Measurements from ENCODE around the gene CHST15. TPM values are rescaled to one million over a fixed set of nuclear protein-coding genes. Genes with fewer than 3 reads are reported as not detected.

Gene CHST15, protein sequence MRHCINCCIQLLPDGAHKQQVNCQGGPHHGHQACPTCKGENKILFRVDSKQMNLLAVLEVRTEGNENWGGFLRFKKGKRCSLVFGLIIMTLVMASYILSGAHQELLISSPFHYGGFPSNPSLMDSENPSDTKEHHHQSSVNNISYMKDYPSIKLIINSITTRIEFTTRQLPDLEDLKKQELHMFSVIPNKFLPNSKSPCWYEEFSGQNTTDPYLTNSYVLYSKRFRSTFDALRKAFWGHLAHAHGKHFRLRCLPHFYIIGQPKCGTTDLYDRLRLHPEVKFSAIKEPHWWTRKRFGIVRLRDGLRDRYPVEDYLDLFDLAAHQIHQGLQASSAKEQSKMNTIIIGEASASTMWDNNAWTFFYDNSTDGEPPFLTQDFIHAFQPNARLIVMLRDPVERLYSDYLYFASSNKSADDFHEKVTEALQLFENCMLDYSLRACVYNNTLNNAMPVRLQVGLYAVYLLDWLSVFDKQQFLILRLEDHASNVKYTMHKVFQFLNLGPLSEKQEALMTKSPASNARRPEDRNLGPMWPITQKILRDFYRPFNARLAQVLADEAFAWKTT
- total RNA-seq (12.4 TPM), polyA plus RNA-seq (7.7 TPM)
- long read RNA-seq, donor 1, result 0 reads
- long read RNA-seq, donor 2, result 0 reads
- long read RNA-seq, donor 3, result 0 reads
- long read RNA-seq, donor 4, full-length matches to known transcripts, result 2 of 2 reads
- long read RNA-seq, donor 4, partial matches to known transcripts, result 0 of 2 reads
- long read RNA-seq, donor 4, other reads (novel, unspliced or antisense), result 0 of 2 reads
- long read RNA-seq, donor 5, full-length matches to known transcripts, result 5 of 5 reads
- long read RNA-seq, donor 5, partial matches to known transcripts, result 0 of 5 reads
- long read RNA-seq, donor 5, other reads (novel, unspliced or antisense), result 0 of 5 reads
- long read RNA-seq, donor 6, full-length matches to known transcripts, result 4 of 4 reads
- long read RNA-seq, donor 6, partial matches to known transcripts, result 0 of 4 reads
- long read RNA-seq, donor 6, other reads (novel, unspliced or antisense), result 0 of 4 reads
- long read RNA-seq, donor 7, full-length matches to known transcripts, result 3 of 3 reads
- long read RNA-seq, donor 7, partial matches to known transcripts, result 0 of 3 reads
- long read RNA-seq, donor 7, other reads (novel, unspliced or antisense), result 0 of 3 reads
- long read RNA-seq, donor 8, full-length matches to known transcripts, result 2 of 2 reads
- long read RNA-seq, donor 8, partial matches to known transcripts, result 0 of 2 reads
- long read RNA-seq, donor 8, other reads (novel, unspliced or antisense), result 0 of 2 reads
- long read RNA-seq, donor 9, full-length matches to known transcripts, result 4 of 4 reads
- long read RNA-seq, donor 9, partial matches to known transcripts, result 0 of 4 reads
- long read RNA-seq, donor 9, other reads (novel, unspliced or antisense), result 0 of 4 reads
- long read RNA-seq, donor 10, partial matches to known transcripts, result 0 of 2 reads
- long read RNA-seq, donor 10, other reads (novel, unspliced or antisense), result 0 of 2 reads

DNA sequence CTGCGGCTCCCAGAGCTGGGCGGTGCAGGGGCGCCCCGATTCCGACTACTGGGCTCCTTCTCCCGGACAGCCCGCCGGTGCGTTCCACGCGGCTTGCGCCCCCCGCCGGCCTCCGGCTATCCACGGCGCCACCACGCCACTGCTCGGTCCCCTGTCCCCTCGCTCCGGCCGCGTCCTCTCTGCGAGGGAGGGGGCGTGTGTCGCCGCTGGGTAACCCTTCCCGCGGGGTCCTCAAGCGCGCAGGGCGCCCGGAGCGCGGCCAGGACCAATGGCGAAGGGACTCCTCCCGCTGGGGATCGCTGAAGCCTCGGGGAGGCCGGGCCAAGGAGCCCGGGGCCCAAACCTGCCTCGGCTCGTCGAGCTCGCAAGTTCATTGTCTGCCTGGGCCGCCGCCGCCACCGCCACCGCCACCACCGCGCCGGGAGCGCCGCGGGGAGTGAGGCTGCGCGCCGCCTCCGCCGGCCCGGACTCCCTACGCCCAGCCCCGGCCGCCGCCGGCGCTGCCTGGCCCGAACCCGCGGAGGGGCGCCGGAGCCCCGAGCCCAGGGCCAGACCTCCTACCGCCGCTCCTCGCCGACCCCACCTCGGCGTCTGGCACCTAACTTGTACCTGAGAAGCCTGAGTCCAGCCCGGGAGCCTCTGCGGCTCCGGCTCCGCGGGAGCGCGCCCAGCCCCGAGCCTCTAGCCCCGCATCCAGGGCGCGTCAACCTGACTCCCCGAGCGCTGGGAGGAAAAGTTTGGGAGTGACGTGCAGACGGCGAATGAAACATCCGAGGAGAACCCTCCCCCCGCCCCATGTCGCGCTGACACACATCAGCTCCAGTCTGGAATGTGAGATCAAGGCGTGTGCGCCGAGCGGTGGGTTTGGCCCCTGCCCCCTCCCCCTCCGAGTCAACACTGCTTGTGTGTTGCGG, at the start of gene CHST15:
Gene CHST15 (minus strand): TSS at position 739 of the 914 bp plus-strand sequence. CDS start 47,386 bp downstream, outside the sequence.
- Histone ChIP-seq H3K4me1 (ENCODE audit: control insufficient read depth in 2 of 2, insufficient read depth in 2 of 2, low read length in 2 of 2) (peaks cover 2 to 10% of the 10 kb centered on the region in 2 donors), H3K27ac (ENCODE audit: low read depth in 1 of 2, low read length in 1 of 2) (peak within 1 kb of the TSS; percentile 51 to 88), H3K36me3 (ENCODE audit: control insufficient read depth in 2 of 2, insufficient read depth in 2 of 2, low read length in 1 of 2) (no peaks in the 10 kb centered on the region), H3K4me3 (ENCODE audit: low read length in 2 of 2) (peak within 1 kb of the TSS; percentile 42 to 48), H3K9me3 (ENCODE audit: control insufficient read depth in 2 of 2, insufficient read depth in 1 of 2, low read length in 1 of 2) (peaks cover 0 to 8% of the 10 kb centered on the region in 2 donors), H3K27me3 (ENCODE audit: control insufficient read depth in 2 of 2, insufficient read depth in 1 of 2, low read length in 1 of 2) (peaks cover 69 to 99% of the 10 kb centered on the region in 2 donors)
- peak in 2 of 9 donors; percentile 11 to 23 for DNase-seq (ENCODE audit: low read depth in 6 of 9, low spot score in 9 of 9)
- WGBS, result 1% methylated on average over 106 of the region's 106 CpGs

DNA sequence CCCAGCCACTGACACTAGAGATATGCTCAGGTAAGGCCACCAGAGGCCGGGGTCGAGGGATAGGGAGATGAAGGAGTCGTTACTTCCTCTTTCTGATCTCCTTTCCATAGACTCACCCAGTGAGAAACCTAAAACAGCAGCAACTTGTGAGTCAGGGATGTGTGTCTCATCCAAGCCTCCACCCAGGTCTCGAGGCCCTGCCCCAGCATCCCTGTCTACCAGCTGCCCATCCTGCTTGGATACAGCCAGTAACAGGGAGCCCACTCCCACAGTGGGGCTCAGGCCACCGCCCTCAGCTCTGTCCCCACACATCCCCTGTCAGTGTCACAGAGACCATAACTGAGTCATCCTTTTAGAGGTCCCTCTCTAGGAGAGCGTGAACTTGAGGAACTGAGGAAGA, 49.6 kb upstream of the CHST15 start:
- H3K9me3 ChIP-seq (ENCODE audit: control insufficient read depth in 2 of 2, insufficient read depth in 1 of 2, low read length in 1 of 2), result no peaks in the 10 kb centered on the region
- H3K4me3 ChIP-seq (ENCODE audit: low read length in 2 of 2), result no peak overlapping the region
- H3K36me3 ChIP-seq (ENCODE audit: control insufficient read depth in 2 of 2, insufficient read depth in 2 of 2, low read length in 1 of 2), result no peaks in the 10 kb centered on the region
- DNase-seq (ENCODE audit: low read depth in 6 of 9, low spot score in 9 of 9), result no peak
- WGBS, result 65% methylated on average over 6 of the region's 6 CpGs
- peaks cover 0 to 8% of the 10 kb centered on the region in 2 donors for H3K4me1 ChIP-seq (ENCODE audit: control insufficient read depth in 2 of 2, insufficient read depth in 2 of 2, low read length in 2 of 2)
- no peak overlapping the region for H3K27ac ChIP-seq (ENCODE audit: low read depth in 1 of 2, low read length in 1 of 2)
- H3K27me3 ChIP-seq (ENCODE audit: control insufficient read depth in 2 of 2, insufficient read depth in 1 of 2, low read length in 1 of 2), result peaks cover 0 to 3% of the 10 kb centered on the region in 2 donors

DNA sequence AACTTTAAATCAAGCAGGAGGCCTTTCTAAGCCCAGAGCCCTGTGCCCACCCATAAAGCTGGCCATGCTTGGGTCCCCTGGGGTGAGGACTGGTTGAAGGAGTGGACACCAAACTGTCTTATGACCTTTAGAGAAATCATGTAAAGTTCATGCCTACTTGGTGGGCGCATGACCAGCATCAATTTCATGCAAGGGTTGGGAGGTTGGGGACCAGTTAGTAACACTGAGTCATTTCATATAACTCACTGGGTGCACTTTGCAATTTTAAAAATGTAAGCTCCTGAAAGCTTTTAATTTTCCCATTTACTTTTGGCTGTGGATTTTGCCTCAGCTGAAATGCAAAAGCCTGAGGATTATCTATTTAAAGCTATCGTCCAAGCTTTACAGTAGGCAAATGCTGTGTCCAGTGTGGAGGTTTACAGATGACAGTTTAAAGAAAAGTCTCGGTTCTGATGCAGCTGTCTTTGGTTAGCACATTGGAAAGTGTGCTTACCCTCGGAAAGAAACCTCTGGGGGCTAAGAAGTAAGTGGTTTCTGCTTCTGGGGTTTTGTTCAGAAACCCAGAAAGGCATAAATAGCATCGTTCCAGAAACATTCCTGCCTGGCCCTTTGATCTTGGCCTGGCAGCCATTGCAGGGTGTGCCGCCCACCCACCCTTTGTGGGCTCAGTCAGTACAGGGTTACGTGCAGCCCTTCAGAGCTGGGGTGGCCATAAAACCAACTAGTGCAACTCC, 48.8 kb upstream of the CHST15 start:
- H3K4me3 ChIP-seq (ENCODE audit: low read length in 2 of 2), result no peak overlapping the region
- H3K27ac ChIP-seq (ENCODE audit: low read depth in 1 of 2, low read length in 1 of 2), result no peak overlapping the region
- no peak for DNase-seq (ENCODE audit: low read depth in 6 of 9, low spot score in 9 of 9)
- peaks cover 0 to 8% of the 10 kb centered on the region in 2 donors for H3K4me1 ChIP-seq (ENCODE audit: control insufficient read depth in 2 of 2, insufficient read depth in 2 of 2, low read length in 2 of 2)
- H3K9me3 ChIP-seq (ENCODE audit: control insufficient read depth in 2 of 2, insufficient read depth in 1 of 2, low read length in 1 of 2), result no peaks in the 10 kb centered on the region
- 69% methylated on average over 7 of the region's 7 CpGs for WGBS
- no peaks in the 10 kb centered on the region for H3K36me3 ChIP-seq (ENCODE audit: control insufficient read depth in 2 of 2, insufficient read depth in 2 of 2, low read length in 1 of 2)
- H3K27me3 ChIP-seq (ENCODE audit: control insufficient read depth in 2 of 2, insufficient read depth in 1 of 2, low read length in 1 of 2), result peaks cover 0 to 3% of the 10 kb centered on the region in 2 donors

DNA sequence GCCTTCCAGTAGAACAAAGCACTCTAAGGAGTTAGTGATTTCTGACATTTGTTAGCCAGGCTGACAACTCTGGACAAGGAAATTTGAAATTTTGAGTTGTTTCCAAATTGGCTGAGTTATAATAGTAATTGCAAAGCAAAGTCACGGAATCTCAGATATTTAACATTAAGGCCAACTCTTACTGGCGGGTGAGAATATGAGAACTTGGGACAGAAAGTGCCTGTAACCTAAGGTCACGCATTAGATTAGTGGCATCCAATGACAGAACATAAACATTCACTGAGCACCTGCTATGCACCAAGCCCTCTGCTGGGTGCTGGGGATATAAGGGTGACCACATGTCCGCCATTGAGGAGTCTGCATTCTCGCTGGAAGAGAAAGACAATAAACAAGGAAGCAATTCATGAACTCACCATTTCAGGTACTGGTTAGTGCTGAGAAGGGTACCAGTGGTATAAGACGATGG, 45.5 kb upstream of the CHST15 start:
- H3K36me3 ChIP-seq (ENCODE audit: control insufficient read depth in 2 of 2, insufficient read depth in 2 of 2, low read length in 1 of 2), result no peaks in the 10 kb centered on the region
- H3K4me1 ChIP-seq (ENCODE audit: control insufficient read depth in 2 of 2, insufficient read depth in 2 of 2, low read length in 2 of 2), result no peaks in the 10 kb centered on the region
- H3K9me3 ChIP-seq (ENCODE audit: control insufficient read depth in 2 of 2, insufficient read depth in 1 of 2, low read length in 1 of 2), result no peaks in the 10 kb centered on the region
- DNase-seq (ENCODE audit: low read depth in 6 of 9, low spot score in 9 of 9), result no peak
- WGBS, result 97% methylated on average over 6 of the region's 6 CpGs
- H3K27ac ChIP-seq (ENCODE audit: low read depth in 1 of 2, low read length in 1 of 2), result no peak overlapping the region
- no peak overlapping the region for H3K4me3 ChIP-seq (ENCODE audit: low read length in 2 of 2)
- H3K27me3 ChIP-seq (ENCODE audit: control insufficient read depth in 2 of 2, insufficient read depth in 1 of 2, low read length in 1 of 2), result peaks cover 0 to 3% of the 10 kb centered on the region in 2 donors

DNA sequence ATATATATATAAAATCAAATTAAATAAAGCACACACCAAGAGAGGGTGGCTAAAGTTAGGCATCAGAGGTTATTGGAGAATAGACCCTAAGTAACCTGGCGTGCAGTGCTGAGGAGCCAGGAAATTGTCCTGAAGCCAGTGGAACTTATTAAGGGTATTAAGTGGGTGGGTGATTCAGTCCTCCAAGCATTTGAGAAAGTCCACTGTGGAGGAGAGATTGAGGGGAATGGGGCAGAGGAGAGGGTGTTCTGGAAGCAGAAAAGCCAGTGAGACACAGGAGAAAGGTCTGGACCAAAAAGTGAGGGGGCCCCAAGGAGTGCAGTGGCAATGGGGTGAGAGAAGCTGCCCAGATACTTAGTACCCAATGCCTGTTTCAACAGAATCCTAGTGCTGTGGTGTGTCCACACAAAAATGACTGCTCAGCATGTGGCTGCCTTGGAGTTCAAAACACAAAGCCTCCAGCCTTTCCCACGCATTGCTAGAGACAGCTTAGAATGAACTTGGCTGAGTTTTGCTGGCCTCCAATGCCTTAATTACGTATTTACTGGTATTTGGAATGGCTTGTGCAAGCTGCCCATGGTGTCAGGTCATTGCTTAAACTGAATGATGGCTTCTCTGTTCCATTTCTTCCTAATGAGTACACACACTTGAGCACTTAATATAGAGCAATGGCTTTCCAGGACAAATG, 44.9 kb upstream of the CHST15 start:
- DNase-seq (ENCODE audit: low read depth in 6 of 9, low spot score in 9 of 9), result no peak
- H3K4me3 ChIP-seq (ENCODE audit: low read length in 2 of 2), result no peak overlapping the region
- H3K4me1 ChIP-seq (ENCODE audit: control insufficient read depth in 2 of 2, insufficient read depth in 2 of 2, low read length in 2 of 2), result no peaks in the 10 kb centered on the region
- no peaks in the 10 kb centered on the region for H3K9me3 ChIP-seq (ENCODE audit: control insufficient read depth in 2 of 2, insufficient read depth in 1 of 2, low read length in 1 of 2)
- peaks cover 0 to 3% of the 10 kb centered on the region in 2 donors for H3K27me3 ChIP-seq (ENCODE audit: control insufficient read depth in 2 of 2, insufficient read depth in 1 of 2, low read length in 1 of 2)
- 96% methylated on average over 3 of the region's 3 CpGs for WGBS
- H3K27ac ChIP-seq (ENCODE audit: low read depth in 1 of 2, low read length in 1 of 2), result no peak overlapping the region
- H3K36me3 ChIP-seq (ENCODE audit: control insufficient read depth in 2 of 2, insufficient read depth in 2 of 2, low read length in 1 of 2), result no peaks in the 10 kb centered on the region

DNA sequence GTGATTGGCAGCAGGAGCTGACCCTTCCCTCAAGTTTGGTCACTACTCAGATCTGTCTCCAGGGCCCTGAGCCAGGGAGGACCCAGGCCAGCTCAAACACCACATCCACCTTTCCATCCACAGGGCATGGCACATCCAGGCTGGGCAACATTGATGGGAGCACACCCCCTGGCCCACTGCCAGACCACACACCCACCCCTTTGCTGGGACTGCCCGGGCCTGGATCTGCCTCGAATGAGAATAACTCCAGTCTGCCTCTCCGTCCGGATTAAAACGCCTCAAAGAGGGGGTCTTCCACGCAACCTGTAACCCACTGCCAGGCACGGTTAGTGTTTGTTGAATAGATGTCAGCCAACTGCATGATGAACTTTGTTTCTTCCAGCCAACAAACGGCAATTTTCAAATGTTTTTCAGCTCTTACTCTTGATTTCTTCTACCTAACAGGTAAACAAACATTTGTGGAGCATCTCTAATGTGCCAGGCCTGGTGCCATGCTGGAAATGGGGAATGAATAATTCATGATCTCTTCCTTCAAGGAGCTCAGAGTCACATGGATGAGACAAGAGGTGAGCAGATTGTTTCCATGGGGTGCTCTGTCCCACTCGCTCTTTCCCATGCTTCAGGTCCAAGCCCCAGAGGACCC, 41.0 kb upstream of the CHST15 start:
- Histone ChIP-seq H3K4me3 (ENCODE audit: low read length in 2 of 2) (no peak overlapping the region), H3K4me1 (ENCODE audit: control insufficient read depth in 2 of 2, insufficient read depth in 2 of 2, low read length in 2 of 2) (no peaks in the 10 kb centered on the region), H3K9me3 (ENCODE audit: control insufficient read depth in 2 of 2, insufficient read depth in 1 of 2, low read length in 1 of 2) (no peaks in the 10 kb centered on the region), H3K27me3 (ENCODE audit: control insufficient read depth in 2 of 2, insufficient read depth in 1 of 2, low read length in 1 of 2) (no peaks in the 10 kb centered on the region), H3K36me3 (ENCODE audit: control insufficient read depth in 2 of 2, insufficient read depth in 2 of 2, low read length in 1 of 2) (no peaks in the 10 kb centered on the region), H3K27ac (ENCODE audit: low read depth in 1 of 2, low read length in 1 of 2) (no peak overlapping the region)
- DNase-seq (ENCODE audit: low read depth in 6 of 9, low spot score in 9 of 9), result no peak
- WGBS, result 96% methylated on average over 9 of the region's 9 CpGs

DNA sequence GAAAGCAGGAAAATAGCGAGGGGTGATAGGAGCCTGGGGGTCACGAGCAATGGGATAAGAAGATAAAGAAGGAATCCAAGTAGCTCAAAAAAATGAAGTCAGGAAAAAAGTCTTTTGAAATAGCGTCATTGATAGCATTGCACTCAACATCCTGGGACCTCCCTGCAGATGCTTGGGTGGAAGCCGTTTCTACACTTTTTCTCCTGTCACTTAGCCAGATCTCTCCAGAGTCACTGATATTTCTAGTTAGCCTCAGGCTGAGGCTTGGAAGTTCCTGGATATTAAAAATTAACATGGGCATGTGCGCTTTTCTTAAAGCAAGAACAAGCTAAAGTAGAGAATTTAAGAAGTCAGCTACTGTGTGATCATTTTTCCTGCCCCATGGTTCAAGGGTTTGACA, 39.5 kb upstream of the CHST15 start:
- Histone ChIP-seq H3K36me3 (ENCODE audit: control insufficient read depth in 2 of 2, insufficient read depth in 2 of 2, low read length in 1 of 2) (no peaks in the 10 kb centered on the region), H3K4me1 (ENCODE audit: control insufficient read depth in 2 of 2, insufficient read depth in 2 of 2, low read length in 2 of 2) (no peaks in the 10 kb centered on the region), H3K9me3 (ENCODE audit: control insufficient read depth in 2 of 2, insufficient read depth in 1 of 2, low read length in 1 of 2) (no peaks in the 10 kb centered on the region), H3K4me3 (ENCODE audit: low read length in 2 of 2) (no peak overlapping the region), H3K27me3 (ENCODE audit: control insufficient read depth in 2 of 2, insufficient read depth in 1 of 2, low read length in 1 of 2) (no peaks in the 10 kb centered on the region), H3K27ac (ENCODE audit: low read depth in 1 of 2, low read length in 1 of 2) (no peak overlapping the region)
- DNase-seq (ENCODE audit: low read depth in 6 of 9, low spot score in 9 of 9), result no peak
- 94% methylated on average over 5 of the region's 5 CpGs for WGBS

Data from thymus (tissue), 14 donors.